Measurements from ENCODE around the gene KLF9. TPM values are rescaled to one million over a fixed set of nuclear protein-coding genes. Genes with fewer than 3 reads are reported as not detected.

Gene KLF9
- total RNA-seq, 4 donors from 2014 or later, result 40.6 to 124 (median 55.4) TPM

DNA sequence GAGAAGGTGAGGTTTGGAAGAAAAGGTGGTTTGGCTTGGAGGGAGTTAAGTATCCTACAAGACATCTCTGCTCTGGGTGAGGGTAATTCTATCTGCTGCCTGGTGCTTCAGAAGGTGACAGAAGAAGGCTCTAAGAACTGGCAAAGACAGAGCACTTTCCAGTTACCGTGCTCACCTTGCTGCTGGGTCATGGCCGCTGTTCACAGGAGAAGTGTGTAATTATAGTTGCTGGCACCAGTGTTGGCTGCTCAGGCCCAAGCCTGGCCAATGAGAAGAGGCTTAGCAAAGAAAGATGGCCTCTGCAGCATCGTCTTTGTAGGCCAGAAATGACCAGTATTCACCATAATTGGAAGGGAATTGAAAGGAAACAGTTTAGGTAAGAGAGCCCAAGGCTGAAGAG is 37.9 kb upstream of the KLF9 start:
- no peak for DNase-seq
- H3K27ac ChIP-seq, result no peak overlapping the region
- no peak overlapping the region for H3K4me3 ChIP-seq
- H3K27me3 ChIP-seq, result no peaks in the 10 kb centered on the region
- H3K4me1 ChIP-seq, result no peaks in the 10 kb centered on the region
- no peaks in the 10 kb centered on the region for H3K36me3 ChIP-seq
- H3K9me3 ChIP-seq, result no peaks in the 10 kb centered on the region
- no peak for TF ChIP-seq POLR2A (IDR thresholded peaks at IDR 0.05)
- TF ChIP-seq, protein P1, sequence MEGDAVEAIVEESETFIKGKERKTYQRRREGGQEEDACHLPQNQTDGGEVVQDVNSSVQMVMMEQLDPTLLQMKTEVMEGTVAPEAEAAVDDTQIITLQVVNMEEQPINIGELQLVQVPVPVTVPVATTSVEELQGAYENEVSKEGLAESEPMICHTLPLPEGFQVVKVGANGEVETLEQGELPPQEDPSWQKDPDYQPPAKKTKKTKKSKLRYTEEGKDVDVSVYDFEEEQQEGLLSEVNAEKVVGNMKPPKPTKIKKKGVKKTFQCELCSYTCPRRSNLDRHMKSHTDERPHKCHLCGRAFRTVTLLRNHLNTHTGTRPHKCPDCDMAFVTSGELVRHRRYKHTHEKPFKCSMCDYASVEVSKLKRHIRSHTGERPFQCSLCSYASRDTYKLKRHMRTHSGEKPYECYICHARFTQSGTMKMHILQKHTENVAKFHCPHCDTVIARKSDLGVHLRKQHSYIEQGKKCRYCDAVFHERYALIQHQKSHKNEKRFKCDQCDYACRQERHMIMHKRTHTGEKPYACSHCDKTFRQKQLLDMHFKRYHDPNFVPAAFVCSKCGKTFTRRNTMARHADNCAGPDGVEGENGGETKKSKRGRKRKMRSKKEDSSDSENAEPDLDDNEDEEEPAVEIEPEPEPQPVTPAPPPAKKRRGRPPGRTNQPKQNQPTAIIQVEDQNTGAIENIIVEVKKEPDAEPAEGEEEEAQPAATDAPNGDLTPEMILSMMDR (IDR thresholded peaks at IDR 0.05), result no peak

DNA sequence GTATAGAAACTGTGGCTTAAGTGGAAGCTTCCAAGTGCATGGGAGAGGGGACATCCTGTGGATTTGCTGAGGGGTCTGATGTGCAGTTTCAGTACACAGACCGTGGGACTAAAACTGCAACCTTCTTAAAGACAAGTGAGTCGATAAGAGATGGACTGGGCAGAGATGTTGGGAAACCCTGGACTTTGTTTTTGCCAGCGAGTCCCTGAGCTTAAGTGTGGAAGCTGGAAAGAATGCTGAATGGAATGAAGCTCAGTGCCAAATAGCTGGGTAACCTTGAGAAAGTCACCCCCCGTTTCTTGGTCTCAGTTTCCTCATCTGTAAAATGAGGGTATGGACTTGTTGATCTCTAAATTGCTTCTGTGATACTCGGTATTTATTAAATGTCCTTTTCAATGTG is 37.3 kb upstream of the KLF9 start:
- Histone ChIP-seq H3K27ac (no peak overlapping the region), H3K4me3 (no peak overlapping the region), H3K36me3 (no peaks in the 10 kb centered on the region), H3K27me3 (no peaks in the 10 kb centered on the region), H3K9me3 (no peaks in the 10 kb centered on the region), H3K4me1 (no peaks in the 10 kb centered on the region)
- no peak for TF ChIP-seq POLR2A (IDR thresholded peaks at IDR 0.05)
- TF ChIP-seq, protein P1 (IDR thresholded peaks at IDR 0.05), result no peak
- DNase-seq, result no peak

DNA sequence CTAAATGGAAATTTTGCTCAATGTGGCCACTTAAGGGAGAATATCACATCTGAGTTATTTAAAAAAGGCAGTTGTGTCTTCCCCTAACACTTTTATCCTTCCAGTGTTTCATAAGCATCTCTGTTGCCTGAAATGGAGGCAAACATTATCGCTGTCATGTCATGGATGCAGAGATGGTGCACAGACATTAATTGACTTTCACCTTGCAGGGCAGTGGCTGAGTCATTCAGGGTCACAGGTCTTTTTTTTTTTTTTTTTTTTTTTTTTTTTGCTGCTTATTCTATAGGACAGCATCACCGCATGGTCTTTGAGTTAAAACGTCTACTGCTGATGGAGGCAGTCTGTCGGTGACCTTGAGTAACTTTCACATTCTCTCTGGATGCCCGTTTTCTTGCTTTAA is 36.3 kb upstream of the KLF9 start:
- Histone ChIP-seq H3K4me1 (no peaks in the 10 kb centered on the region), H3K4me3 (no peak overlapping the region), H3K27ac (no peak overlapping the region), H3K27me3 (no peaks in the 10 kb centered on the region), H3K9me3 (no peaks in the 10 kb centered on the region), H3K36me3 (no peaks in the 10 kb centered on the region)
- no peak for DNase-seq
- no peak for TF ChIP-seq POLR2A (IDR thresholded peaks at IDR 0.05)
- TF ChIP-seq, protein P1 (IDR thresholded peaks at IDR 0.05), result no peak

DNA sequence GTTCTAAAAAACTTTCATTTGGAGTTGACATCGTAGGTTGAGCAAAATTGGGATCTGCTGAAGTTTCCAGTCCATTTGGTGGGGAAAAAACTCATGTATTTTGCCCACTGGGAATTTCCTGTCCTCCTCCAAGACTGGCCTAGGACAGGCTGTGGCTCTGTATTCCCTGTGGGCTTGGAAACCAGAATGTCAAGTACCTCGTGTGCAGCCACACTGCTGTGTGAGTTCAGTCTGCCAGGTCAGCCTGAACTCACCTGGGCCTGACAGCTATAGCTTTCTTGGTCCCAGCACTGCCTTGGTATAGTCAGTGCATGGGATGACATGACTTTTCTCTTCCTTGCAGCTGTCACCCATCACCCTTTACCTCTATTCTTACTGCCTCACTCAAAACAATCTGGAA is 35.0 kb upstream of the KLF9 start:
- H3K36me3 ChIP-seq, result no peaks in the 10 kb centered on the region
- H3K27ac ChIP-seq, result no peak overlapping the region
- DNase-seq, result no peak
- H3K4me3 ChIP-seq, result no peak overlapping the region
- no peaks in the 10 kb centered on the region for H3K4me1 ChIP-seq
- no peaks in the 10 kb centered on the region for H3K9me3 ChIP-seq
- TF ChIP-seq, protein P1 (IDR thresholded peaks at IDR 0.05), result no peak
- TF ChIP-seq POLR2A (IDR thresholded peaks at IDR 0.05), result no peak
- no peaks in the 10 kb centered on the region for H3K27me3 ChIP-seq

DNA sequence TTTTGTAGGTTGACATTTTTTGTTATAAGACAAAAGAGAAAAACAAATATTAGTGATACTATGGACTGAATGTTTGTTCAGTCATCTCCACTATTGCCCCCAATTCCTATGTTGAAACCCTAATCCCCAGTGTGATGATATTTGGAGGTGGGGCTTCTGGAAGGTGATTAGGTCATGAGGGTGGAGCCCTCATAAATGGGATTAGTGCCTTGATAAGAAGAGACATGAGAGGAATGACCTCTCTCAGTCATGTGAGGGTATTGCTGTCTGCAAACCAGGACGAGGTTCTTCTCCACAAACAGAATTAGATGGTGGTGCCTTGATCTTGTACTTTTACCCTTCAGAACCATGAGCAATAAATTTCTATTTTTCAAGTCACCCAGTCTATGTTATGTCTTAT is 34.5 kb upstream of the KLF9 start:
- TF ChIP-seq, protein P1 (IDR thresholded peaks at IDR 0.05), result no peak
- TF ChIP-seq POLR2A (IDR thresholded peaks at IDR 0.05), result no peak
- DNase-seq, result no peak
- no peaks in the 10 kb centered on the region for H3K9me3 ChIP-seq
- no peak overlapping the region for H3K27ac ChIP-seq
- H3K27me3 ChIP-seq, result no peaks in the 10 kb centered on the region
- no peak overlapping the region for H3K4me3 ChIP-seq
- no peaks in the 10 kb centered on the region for H3K4me1 ChIP-seq
- no peaks in the 10 kb centered on the region for H3K36me3 ChIP-seq

DNA sequence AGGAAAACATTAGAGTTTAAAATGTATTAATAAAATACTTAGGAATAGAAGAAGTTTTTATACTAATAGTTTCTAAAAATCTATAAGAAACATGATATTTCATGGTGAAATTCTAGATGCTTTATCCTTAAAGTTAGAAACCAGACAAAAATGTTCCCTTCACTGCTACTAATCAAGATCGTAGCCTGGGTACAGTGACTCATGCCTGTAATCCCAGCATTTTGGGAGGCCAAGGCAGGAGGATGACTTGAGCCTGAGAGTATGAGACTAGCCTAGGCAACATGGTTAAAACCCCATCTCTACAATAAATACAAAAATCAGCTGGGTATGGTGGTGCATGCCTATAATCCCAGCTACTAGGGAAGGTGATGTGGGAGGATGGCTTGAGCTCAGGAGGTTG is 30.4 kb upstream of the KLF9 start:
- DNase-seq, result no peak
- TF ChIP-seq POLR2A (IDR thresholded peaks at IDR 0.05), result no peak
- TF ChIP-seq, protein P1 (IDR thresholded peaks at IDR 0.05), result no peak
- Histone ChIP-seq H3K27ac (no peak overlapping the region), H3K36me3 (no peaks in the 10 kb centered on the region), H3K4me3 (no peak overlapping the region), H3K27me3 (no peaks in the 10 kb centered on the region), H3K4me1 (no peaks in the 10 kb centered on the region), H3K9me3 (no peaks in the 10 kb centered on the region)
